Stimulated activated naive CD8-positive, alpha-beta T cell treated with anti-CD3 and anti-CD28 coated beads, Interleukin-15, amount 100 ng/mL, for 72 hours (primary cell): ENCODE data around the gene COL25A1.
"Not testable (repeated sequence)": the region's sequence is repeated elsewhere in the genome, so short reads cannot be mapped to it uniquely, and the experiment has no call there.

Experiments used
- ATAC-seq: fragments of 150-1000 bp; cut with Tn5 transposase; 2 replicates; pipeline ENCODE4 v1.10.0; 2021; ENCODE audit warnings: mild to moderate bottlenecking, moderate library complexity
- DNase-seq, 2 donors: peaks; one replicate each; pipeline ENCODE4 v3.0.0; 2021 to 2022
- H3K27ac Mint-ChIP-seq, 2 donors: one replicate each; pipeline ENCODE4 v1.8.0; 2022; ENCODE audit warnings: mild to moderate bottlenecking in 2 of 2, mixed read lengths in 2 of 2, moderate library complexity in 2 of 2
- H3K27me3 Mint-ChIP-seq: one replicate; pipeline ENCODE4 v1.8.0; 2022; ENCODE audit warnings: mixed read lengths
- H3K4me1 Mint-ChIP-seq: one replicate; pipeline ENCODE4 v1.8.0; 2022; ENCODE audit warnings: mild to moderate bottlenecking, mixed read lengths
- H3K4me3 Mint-ChIP-seq, 2 donors: one replicate each; pipeline ENCODE4 v1.8.0; 2022; ENCODE audit warnings: mild to moderate bottlenecking in 2 of 2, mixed read lengths in 2 of 2, moderate library complexity in 1 of 2
- H3K9me3 Mint-ChIP-seq, 2 donors: one replicate each; pipeline ENCODE4 v1.8.0; 2022; ENCODE audit warnings: mixed read lengths in 2 of 2

COL25A1 gene

DNA sequence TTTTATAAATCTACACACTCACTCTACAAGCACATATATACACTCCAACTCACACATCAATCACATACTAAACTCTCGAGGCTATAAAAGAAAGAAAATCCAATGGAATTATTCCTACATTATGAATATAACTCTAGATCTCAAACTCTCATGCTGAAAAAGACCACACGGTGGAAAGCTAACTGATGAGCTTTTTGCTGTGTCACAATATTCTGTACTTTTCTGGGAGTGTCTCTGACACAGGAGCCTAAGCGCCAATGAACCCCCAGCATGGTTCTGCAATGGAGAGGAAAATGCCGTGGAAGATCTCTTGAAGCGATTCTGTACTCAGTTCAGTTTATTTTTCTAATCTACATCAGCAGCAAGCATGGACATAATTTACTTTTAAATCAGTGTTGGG is 415.4 kb downstream of the COL25A1 start:
- DNase-seq (no peak), ATAC-seq (no peak)
- no peak overlapping the region for H3K4me3 Mint-ChIP-seq
- H3K4me1 Mint-ChIP-seq, result no peaks in the 10 kb centered on the region
- no peak overlapping the region for H3K27ac Mint-ChIP-seq
- H3K9me3 Mint-ChIP-seq, result no peaks in the 10 kb centered on the region
- no peaks in the 10 kb centered on the region for H3K27me3 Mint-ChIP-seq

GRCh38 chr4:108885211-108885610 is 417.2 kb downstream of the COL25A1 start:
- H3K9me3 Mint-ChIP-seq, result no peaks in the 10 kb centered on the region
- no peak for DNase-seq
- no peaks in the 10 kb centered on the region for H3K27me3 Mint-ChIP-seq
- H3K4me1 Mint-ChIP-seq, result no peaks in the 10 kb centered on the region
- H3K4me3 Mint-ChIP-seq, result no peak overlapping the region
- no peak for ATAC-seq
- no peak overlapping the region for H3K27ac Mint-ChIP-seq

DNA sequence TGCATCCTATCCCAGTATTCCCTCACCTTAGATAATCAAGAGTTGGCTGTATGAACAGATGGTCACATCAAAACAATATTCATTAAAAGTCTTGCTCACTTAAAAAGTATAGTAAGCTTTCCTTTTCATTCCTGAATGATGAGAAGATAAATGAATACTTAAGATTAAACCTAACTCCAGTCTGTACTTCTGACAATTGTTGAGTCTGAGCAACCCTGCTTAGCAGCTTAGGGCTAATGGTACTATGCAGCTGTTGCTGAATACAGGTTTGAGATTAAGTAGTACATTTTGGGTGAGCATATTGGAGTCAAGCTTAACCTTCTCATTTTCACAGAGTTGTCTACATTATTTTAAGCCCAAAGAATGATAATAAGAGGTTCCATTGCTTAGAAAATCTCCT is 417.9 kb downstream of the COL25A1 start:
- DNase-seq (no peak), ATAC-seq (no peak)
- H3K27me3 Mint-ChIP-seq, result no peaks in the 10 kb centered on the region
- H3K4me1 Mint-ChIP-seq, result no peaks in the 10 kb centered on the region
- no peaks in the 10 kb centered on the region for H3K9me3 Mint-ChIP-seq
- H3K27ac Mint-ChIP-seq, result no peak overlapping the region
- H3K4me3 Mint-ChIP-seq, result no peak overlapping the region

GRCh38 chr4:108881986-108882385 is 420.5 kb downstream of the COL25A1 start:
- H3K9me3 Mint-ChIP-seq, result no peaks in the 10 kb centered on the region
- DNase-seq (no peak), ATAC-seq (no peak)
- H3K27ac Mint-ChIP-seq, result no peak overlapping the region
- no peaks in the 10 kb centered on the region for H3K27me3 Mint-ChIP-seq
- H3K4me1 Mint-ChIP-seq, result no peaks in the 10 kb centered on the region
- H3K4me3 Mint-ChIP-seq, result no peak overlapping the region

DNA sequence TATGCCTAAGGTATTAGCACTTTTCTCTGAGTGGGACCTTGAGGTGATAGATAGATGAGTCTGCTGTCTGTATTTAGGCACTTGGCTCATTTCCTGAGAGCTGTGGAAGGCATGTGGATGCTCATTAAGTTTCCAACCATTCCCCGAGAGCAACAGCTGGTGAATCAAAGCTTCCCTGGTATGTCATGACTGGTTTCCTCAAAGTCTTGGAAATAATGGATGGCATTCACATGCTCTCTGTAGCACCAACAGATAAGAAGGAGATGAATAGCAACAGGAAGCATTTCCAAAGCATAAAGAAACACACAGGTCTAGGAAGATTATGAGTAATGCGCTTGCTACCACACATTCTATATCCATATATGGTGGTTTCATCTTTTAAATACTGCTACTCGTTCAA is 421.3 kb downstream of the COL25A1 start:
- Mint-ChIP-seq H3K4me3 (no peak overlapping the region), H3K27ac (no peak overlapping the region), H3K27me3 (no peaks in the 10 kb centered on the region), H3K9me3 (no peaks in the 10 kb centered on the region), H3K4me1 (no peaks in the 10 kb centered on the region)
- no peak for DNase-seq
- ATAC-seq, result no peak

DNA sequence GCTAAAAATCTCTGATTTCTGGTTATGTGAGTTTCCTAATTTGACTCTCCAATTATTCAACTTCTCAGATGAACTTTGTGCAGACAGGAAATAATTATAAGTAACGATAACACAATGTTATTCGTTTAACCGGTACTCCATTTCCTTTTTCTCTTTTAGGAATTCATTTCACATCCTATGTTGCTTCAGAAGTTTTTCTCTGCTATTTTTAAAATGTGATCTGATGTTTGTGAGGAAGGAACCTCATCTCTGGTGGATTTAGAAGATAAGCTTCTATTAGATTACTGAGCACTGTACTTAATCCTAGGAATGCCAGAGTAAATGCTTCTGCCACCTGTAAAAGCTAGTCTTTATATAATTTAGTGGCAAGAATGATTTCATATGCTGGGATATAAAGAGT is 423.7 kb downstream of the COL25A1 start:
- no peak overlapping the region for H3K27ac Mint-ChIP-seq
- ATAC-seq (no peak), DNase-seq (no peak)
- H3K4me3 Mint-ChIP-seq, result no peak overlapping the region
- no peaks in the 10 kb centered on the region for H3K27me3 Mint-ChIP-seq
- no peaks in the 10 kb centered on the region for H3K4me1 Mint-ChIP-seq
- no peaks in the 10 kb centered on the region for H3K9me3 Mint-ChIP-seq

GRCh38 chr4:108877821-108878220 is 424.6 kb downstream of the COL25A1 start:
- no peak for ATAC-seq

DNA sequence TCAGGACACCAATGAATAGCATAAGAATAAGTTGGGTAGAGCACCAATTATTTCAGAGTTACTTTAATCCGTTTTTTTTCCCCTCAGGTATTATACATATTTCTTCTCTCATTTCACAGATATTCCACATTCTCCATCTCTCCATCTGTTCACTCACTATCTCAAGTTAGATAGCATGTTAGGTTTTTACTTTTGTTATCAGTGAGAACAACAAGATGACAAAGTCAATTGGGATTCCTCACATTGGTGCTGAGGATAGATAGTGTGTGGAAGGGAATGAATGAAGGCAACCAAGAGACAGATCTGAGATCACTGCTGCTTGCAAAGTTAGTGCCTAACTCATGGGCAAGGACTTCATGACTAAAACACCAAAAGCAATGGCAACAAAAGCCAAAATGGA is 427.7 kb downstream of the COL25A1 start:
- Mint-ChIP-seq H3K27ac (no peak overlapping the region), H3K4me3 (no peak overlapping the region), H3K9me3 (no peaks in the 10 kb centered on the region), H3K27me3 (no peaks in the 10 kb centered on the region), H3K4me1 (no peaks in the 10 kb centered on the region)
- DNase-seq, result no peak
- no peak for ATAC-seq

More at GRCh38 chr4:108877821-108878220, 424.6 kb downstream of the COL25A1 start:
- Mint-ChIP-seq H3K4me1 (no peaks in the 10 kb centered on the region), H3K27me3 (no peaks in the 10 kb centered on the region), H3K4me3 (no peak overlapping the region), H3K27ac (no peak overlapping the region), H3K9me3 (no peaks in the 10 kb centered on the region)
- no peak for DNase-seq

GRCh38 chr4:108869970-108870369 is 432.5 kb downstream of the COL25A1 start:
- H3K4me3 Mint-ChIP-seq, ATAC-seq, H3K4me1 Mint-ChIP-seq, H3K9me3 Mint-ChIP-seq, H3K27ac Mint-ChIP-seq, DNase-seq: not testable (repeated sequence)
- H3K27me3 Mint-ChIP-seq, result peaks cover 20% of the 10 kb centered on the region

- H3K4me3 Mint-ChIP-seq, result no peak overlapping the region
- peaks cover 20% of the 10 kb centered on the region for H3K27me3 Mint-ChIP-seq
- no peaks in the 10 kb centered on the region for H3K9me3 Mint-ChIP-seq
- no peaks in the 10 kb centered on the region for H3K4me1 Mint-ChIP-seq
- DNase-seq (no peak), ATAC-seq (no peak)
- H3K27ac Mint-ChIP-seq, result no peak overlapping the region
Observed at GRCh38 chr4:108868606-108869227, 433.7 kb downstream of the COL25A1 start.

GRCh38 chr4:108867476-108867875 is 435.0 kb downstream of the COL25A1 start:
- no peak overlapping the region for H3K4me3 Mint-ChIP-seq
- H3K27me3 Mint-ChIP-seq, result peaks cover 20% of the 10 kb centered on the region
- ATAC-seq (no peak), DNase-seq (no peak)
- no peaks in the 10 kb centered on the region for H3K9me3 Mint-ChIP-seq
- no peak overlapping the region for H3K27ac Mint-ChIP-seq
- no peaks in the 10 kb centered on the region for H3K4me1 Mint-ChIP-seq

GRCh38 chr4:108861334-108861733 is 441.1 kb downstream of the COL25A1 start:
- ATAC-seq (no peak), DNase-seq (no peak)
- Mint-ChIP-seq H3K27me3 (no peaks in the 10 kb centered on the region), H3K4me1 (no peaks in the 10 kb centered on the region), H3K4me3 (no peak overlapping the region), H3K9me3 (no peaks in the 10 kb centered on the region), H3K27ac (no peak overlapping the region)

- no peak for DNase-seq
- no peaks in the 10 kb centered on the region for H3K27me3 Mint-ChIP-seq
Observed at GRCh38 chr4:108854786-108855185, 447.7 kb downstream of the COL25A1 start.

GRCh38 chr4:108852691-108853090 is 449.8 kb downstream of the COL25A1 start:
- Mint-ChIP-seq H3K4me1 (peaks cover 17% of the 10 kb centered on the region), H3K27ac (no peak overlapping the region), H3K27me3 (no peaks in the 10 kb centered on the region), H3K4me3 (no peak overlapping the region), H3K9me3 (no peaks in the 10 kb centered on the region)
- DNase-seq (no peak), ATAC-seq (no peak)

More at GRCh38 chr4:108854786-108855185, 447.7 kb downstream of the COL25A1 start:
- Mint-ChIP-seq H3K4me1 (peaks cover 11% of the 10 kb centered on the region), H3K9me3 (no peaks in the 10 kb centered on the region), H3K27ac (no peak overlapping the region), H3K4me3 (no peak overlapping the region)
- ATAC-seq, result no peak

DNA sequence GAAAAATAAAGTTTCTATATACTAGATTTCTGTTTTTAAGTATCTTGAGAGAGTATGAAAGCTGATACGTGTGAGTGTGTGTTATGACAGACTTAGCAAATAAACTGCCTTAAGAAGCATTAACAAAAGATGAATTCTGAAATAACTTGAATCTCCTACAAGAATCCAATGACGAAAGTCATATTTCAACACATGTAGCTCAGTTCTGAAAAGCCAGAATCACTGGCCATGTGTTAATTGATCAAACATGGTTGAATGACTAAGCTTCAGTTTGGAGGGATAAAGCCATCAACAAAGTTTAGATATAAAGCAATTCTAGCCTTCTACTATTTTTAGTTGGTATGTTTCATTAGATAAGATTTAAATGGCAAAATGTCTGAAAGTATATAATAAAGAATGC is 451.1 kb downstream of the COL25A1 start:
- Mint-ChIP-seq H3K9me3 (no peaks in the 10 kb centered on the region), H3K27ac (no peak overlapping the region), H3K4me3 (no peak overlapping the region), H3K27me3 (no peaks in the 10 kb centered on the region), H3K4me1 (peaks cover 17% of the 10 kb centered on the region)
- no peak for ATAC-seq
- no peak for DNase-seq

- no peak overlapping the region for H3K4me3 Mint-ChIP-seq
- no peaks in the 10 kb centered on the region for H3K9me3 Mint-ChIP-seq
- peak; percentile 71 for ATAC-seq
- H3K27ac Mint-ChIP-seq, result no peak overlapping the region
- DNase-seq, result no peak
- peaks cover 17% of the 10 kb centered on the region for H3K4me1 Mint-ChIP-seq
- no peaks in the 10 kb centered on the region for H3K27me3 Mint-ChIP-seq
Observed at GRCh38 chr4:108850219-108850649, 452.2 kb downstream of the COL25A1 start.

DNA sequence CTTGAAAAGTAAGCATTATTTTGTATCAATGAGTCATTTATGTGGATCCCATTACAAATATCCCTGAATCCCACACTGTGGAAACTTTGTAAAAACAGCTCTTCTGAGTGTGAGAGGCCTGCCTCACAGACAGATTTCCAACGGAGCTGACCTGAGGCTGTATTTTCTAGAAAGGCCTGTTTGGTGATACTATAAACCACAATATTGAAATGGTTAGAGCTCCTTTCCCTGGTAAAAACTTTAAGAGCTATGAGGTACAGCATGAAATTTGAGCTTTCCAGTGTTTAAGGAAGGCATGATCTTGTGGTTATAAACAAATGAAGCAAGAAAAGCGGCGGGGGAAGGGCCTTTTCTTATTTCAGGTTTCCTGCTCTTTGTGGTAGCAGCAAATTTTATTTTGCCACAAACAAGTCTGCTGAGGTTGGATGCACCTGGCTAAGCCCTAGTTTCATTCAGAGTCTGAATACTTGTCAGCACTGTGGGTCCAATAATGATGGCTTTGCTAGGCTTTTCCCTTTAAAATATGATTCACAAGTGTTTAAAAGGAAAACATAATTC is 452.8 kb downstream of the COL25A1 start:
- no peak overlapping the region for H3K4me3 Mint-ChIP-seq
- no peak overlapping the region for H3K27ac Mint-ChIP-seq
- no peaks in the 10 kb centered on the region for H3K27me3 Mint-ChIP-seq
- no peaks in the 10 kb centered on the region for H3K9me3 Mint-ChIP-seq
- ATAC-seq, result peak; percentile 53
- no peak for DNase-seq
- H3K4me1 Mint-ChIP-seq, result peaks cover 17% of the 10 kb centered on the region
